NCI-H2107 (cell line): Measurements from ENCODE around the gene ST8SIA2.

Experiments
- DNase-seq: peaks from one replicate; lab custom pipeline; 2025; lab: John Stamatoyannopoulos, UW

ST8SIA2 gene, protein sequence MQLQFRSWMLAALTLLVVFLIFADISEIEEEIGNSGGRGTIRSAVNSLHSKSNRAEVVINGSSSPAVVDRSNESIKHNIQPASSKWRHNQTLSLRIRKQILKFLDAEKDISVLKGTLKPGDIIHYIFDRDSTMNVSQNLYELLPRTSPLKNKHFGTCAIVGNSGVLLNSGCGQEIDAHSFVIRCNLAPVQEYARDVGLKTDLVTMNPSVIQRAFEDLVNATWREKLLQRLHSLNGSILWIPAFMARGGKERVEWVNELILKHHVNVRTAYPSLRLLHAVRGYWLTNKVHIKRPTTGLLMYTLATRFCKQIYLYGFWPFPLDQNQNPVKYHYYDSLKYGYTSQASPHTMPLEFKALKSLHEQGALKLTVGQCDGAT

DNA sequence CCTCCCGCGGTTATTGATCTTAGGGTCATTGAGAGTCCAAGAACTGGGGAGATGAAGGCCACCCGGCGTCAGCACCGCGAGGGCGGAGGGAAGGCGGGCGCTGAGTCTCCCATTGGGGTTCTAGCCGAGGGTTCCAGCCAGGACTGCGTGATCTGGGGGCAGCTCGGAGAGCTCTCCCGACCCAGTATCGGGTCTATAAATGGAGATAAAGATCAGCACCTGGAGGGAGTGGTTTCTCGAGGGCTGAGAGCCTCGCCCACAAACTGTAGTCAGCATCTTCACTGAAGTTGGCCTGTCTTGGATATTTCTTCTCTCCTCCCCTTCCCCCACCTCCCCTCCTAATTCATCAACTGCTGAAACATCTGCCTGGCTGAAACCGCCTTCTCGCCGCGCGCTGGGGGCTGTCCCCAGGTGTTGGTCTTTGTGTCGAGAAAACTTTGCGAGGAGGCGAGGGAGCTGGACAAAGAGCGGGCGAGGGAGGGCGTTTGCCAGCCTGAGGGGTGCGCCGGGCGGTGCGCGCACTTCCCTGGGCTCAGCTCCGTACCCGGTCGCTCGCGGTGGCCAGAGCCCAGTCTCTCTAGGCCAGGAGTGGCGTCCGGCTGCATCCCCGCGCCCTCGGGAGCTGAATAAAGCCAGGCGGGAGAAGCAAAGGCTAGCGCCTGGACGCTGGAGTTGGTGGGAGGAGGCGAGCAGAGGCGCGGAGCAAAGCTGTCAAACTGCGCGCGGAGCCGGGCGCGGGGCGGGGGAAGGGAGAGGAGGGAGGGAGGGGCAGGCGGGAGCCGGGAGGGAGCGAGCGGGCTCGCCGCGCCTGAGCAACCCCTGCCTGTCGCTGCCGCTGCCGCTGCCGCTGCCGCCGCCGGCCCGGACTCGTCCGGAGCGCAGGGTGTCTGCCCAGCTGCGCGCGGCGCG, at the start of gene ST8SIA2:
TSS of gene ST8SIA2 (plus strand) at position 811 of the 909 bp plus-strand sequence. CDS start 184 bp downstream, outside the sequence.
- DNase-seq = no peak

DNA sequence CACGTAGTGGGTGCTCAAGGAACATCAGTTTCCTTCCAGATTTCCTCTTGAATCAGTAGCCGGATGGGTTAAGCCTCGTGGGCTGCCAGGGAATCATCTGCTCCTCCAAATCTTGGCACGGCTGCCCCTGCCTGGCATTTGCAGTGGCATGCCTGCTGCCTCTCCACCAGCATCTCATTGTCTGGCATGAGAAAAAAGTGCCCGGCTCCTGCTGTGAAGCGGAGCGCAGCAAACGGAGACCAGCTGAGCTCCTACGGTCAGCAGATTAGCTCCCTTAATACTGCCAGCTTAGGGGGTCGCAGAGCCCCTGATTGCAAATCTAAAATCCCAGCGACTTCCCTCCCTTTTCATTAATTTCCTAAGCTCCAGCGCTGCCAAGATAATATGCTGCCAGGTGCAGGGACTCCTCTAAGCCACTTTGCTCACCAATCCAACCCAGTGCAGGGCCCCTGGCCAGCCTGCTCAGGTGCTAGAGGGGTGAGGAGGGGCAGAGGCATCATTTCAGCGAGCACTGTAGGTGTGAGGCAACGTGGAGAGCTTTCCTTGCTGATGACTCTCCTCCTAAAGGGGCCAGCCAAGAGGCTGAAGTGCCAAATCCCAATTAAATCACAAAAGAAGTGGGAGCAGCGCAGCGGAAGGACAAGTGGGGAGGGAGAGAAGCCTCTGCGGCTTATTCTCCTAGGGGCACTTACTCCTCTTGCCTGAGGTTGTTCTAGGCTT, 49.6 kb upstream of the ST8SIA2 start:
- DNase-seq = peak; percentile 11

DNA sequence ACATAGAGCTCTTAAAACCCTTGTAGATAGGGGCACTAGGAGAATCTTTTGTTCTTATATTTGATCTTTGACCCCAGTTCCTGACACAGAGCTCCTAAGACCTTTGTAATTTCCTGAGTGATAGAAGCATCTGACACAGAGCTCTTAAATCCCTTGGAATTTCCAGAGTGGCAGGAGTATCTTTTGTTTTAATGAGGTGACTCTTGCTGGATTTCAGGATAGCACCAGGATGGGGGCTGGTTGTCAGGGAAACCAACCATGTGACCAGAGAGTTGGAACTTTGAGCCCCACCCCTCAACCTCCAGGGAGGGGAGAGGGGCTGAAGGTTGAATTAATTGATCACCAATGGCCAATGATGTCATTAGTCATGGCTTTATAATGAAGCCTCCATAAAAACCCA, 47.6 kb upstream of the ST8SIA2 start:
- DNase-seq = no peak

- no peak for DNase-seq
These were observed 38.4 kb upstream of the ST8SIA2 start for GRCh38 chr15:92355307-92355706.

DNA sequence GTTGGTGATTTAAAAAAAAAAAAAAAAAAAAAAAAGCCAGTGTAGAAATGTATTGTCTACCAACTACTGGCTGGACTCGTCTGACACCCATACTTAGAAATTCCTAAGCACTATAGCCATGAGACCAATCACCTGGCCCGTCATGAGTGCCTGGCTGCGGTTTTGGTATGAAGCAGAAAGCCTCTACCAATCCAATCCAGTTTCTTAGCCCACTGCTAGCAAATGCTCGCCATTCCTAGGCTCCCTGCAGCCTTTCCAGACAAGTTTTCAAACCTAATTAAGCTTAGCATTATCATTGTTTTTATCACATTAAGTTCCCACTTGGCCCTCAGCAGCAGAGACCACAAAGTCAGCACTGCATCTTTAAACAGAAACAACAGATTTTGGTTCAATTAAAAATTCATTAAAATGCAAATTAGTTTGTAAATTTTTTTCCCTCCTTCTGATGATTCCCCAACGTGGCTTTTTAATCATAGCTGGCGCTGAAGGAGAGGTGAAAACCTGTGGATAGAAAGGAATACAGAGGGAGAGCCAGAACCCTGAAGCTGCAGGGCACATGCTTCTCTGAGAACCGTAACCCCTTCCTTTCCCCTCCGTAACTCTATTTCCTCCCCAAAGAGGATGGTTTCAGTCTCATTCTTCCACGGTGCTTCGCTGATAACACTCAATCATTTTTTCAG, 32.2 kb upstream of the ST8SIA2 start:
- DNase-seq = no peak

GRCh38 chr15:92362001-92362350, 31.7 kb upstream of the ST8SIA2 start:
- DNase-seq = no peak

DNA sequence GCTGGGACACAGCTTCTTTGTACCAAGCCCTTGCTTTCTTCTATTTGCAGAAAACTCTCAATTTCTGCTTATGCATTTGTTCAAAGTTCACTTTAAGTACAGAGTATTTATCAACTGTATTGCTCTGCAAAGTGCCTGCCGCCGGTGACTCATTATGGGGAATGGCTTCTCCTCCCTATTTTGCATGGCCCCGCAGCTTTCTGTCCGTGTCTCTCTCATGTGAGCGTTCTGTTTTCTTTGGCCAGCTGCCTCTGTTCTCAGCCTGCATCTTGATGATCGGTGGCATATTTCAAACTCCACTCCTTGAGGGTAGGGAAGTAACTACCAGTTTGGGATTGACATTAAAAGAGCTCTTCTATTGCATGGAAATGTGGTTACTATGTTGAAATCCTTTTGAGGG, 28.6 kb upstream of the ST8SIA2 start:
- no peak for DNase-seq

DNA sequence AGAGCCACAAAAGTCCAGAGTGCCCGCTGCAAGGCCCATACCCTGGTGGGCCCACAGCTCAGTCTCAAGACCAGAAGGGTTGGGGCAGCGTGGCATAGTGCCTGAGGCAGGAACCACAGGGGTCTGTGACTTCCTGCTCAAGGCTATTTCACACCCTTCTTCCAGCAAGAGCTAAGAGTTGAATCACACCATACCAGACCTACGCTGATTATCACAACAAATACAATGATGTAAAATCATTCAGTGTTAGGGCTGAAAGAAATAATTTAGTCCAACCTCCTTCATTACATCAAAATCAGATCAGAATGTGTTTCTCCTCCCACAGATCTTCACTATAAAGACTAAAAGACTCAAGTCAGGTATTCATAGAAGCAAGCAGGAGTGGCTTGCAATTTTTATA, 27.8 kb upstream of the ST8SIA2 start:
- DNase-seq = no peak

GRCh38 chr15:92366381-92366780, 27.3 kb upstream of the ST8SIA2 start:
- DNase-seq = no peak

DNA sequence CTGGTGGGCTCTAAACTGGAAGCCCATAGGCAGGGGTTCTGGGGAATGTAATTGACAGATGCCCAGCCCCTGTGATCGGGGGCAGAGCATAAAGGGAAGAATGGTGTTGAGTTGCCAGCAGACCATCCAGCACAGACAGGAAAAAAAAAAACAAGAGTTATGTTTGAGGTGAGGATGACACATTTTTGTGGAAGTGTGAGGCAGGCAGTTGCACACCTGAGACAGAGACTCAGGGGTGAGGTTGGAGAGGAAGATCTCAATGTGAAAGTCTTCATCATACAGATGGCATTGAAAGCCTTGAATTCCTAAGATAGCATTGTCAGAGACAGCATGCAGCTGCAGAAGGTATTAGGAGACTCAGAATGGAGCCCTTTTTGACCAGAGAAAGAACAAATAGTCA, 18.6 kb upstream of the ST8SIA2 start:
- DNase-seq = no peak

- no peak for DNase-seq
These were observed 17.6 kb upstream of the ST8SIA2 start for GRCh38 chr15:92376109-92376508.

DNA sequence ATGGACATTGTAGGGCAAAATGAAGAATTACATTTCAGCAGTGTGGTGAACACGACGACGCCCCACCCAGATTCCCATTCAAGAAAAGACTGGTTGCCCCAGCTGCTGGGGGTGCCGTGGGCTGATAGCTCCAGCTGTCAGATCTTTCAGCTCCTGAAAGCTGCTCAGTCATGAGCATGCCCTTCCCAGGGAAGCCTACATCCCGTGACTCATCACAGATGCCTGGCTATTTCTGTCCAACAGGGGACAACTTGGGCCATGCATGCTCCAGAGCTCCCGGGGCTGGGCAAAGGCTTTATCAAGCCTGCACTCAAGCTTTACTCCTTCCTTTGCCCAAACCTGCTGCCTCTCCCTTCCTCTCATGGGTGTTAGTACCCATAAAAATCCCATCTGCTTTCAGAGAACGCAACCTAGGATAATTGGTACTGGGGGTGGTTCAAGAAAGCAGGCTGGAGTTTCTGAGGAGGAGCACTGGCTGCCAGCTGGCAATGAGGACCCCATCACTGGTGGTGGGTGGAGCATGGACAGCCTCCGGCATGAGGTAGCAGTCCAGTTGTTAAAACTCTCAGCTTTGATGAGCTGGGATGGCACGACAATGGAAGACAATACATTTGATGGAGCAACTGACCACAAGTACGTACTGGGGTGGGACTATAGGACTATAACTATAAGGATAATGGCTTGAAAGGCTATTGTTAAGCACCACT, 16.4 kb upstream of the ST8SIA2 start:
- no peak for DNase-seq

DNA sequence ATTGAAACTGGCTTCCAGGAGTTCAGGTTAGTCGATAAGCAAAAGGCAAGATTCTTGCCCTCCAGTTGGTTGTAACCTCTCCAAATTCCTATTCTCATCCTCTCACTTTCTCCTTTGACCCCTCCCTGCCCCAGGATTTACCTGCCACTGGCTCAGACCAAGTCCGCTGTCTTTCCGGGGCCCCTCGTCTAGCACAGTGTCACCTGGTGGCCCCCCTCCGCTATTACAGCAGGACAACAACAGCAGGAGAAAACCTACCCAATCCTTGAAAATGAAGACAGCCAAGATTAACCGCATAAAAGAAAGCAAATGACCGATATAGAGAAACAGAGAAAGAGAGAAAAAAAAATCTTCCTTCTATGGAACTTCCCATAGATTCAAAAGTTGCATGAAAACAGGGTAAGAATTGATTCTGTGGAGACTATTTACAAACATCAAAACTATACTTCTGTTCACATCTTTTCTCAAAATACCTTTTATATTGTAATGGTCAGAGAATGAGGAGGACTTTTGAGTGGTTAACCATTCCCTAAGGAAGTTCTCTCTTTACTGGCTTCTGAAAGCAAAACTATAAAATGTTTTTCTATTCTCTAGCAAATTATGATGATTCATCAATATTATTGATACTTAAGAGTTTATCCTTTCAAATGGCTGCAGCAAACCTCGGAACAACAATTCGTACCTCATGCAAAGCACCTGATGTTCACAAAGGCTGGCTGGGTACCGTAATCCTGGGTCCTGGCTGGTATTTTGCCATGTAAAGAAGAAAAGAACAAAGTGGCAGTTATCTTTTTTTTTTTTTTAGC, 10.0 kb upstream of the ST8SIA2 start:
- no peak for DNase-seq

DNA sequence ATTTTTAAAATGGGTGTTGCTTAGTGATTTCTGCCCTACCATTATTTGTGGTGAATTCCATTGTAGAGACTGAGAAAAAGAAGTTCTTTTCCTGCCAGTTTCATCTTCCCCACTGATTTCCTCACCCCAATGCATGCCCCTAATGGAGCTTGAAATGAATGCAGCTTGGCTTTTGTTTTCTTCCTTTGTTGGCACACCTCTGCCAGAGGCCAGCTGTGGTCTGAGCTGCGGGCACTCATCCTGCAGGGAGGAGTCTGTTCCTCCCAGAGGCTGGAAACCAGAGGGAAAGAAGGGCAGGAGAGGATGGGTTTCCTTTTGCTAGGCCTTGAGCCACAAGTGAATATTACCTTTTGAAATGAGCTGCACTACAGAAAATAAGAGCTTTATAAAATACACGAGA, 9.3 kb upstream of the ST8SIA2 start:
- no peak for DNase-seq

- no peak for DNase-seq
These were observed 8.6 kb upstream of the ST8SIA2 start for GRCh38 chr15:92385096-92385495.

DNA sequence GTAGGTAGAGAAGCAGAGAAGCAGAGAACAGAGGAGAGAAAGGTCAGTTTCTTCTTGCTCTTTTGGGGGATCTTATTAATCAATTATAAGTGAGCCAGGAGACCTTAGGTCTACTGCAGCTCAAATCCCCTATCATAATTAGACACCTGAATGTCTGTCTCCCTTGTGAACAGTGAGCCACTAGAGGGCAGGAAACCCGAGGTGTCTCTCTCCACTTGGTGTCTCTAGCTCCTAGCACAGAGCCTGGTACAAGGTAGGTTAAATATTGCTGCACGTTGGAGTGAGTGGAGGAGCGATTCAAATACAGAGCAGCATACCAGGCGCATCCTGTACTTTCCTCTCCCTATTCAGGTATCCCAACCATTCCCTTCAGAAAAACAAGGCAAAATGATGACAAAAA, 2.0 kb upstream of the ST8SIA2 start:
- DNase-seq = no peak

- no peak for DNase-seq
These were observed 1.2 kb upstream of the ST8SIA2 start for GRCh38 chr15:92392462-92392861.

DNA sequence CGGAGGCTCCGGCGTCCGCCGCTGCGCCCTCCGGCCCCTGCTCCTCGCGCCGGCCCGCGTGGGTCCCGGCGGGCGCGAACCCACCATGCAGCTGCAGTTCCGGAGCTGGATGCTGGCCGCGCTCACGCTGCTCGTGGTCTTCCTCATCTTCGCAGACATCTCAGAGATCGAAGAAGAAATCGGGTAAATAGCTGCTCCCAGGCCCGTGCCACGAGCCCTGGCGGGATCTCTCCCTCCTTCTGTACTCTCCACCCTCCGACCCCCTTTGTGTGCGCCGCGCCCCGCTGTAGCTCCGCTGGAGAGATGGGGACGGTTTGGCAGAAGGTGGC, 263 bp downstream of the ST8SIA2 start:
- DNase-seq = no peak

GRCh38 chr15:92394309-92395097, 822 bp downstream of the ST8SIA2 start:
- DNase-seq = no peak

GRCh38 chr15:92395098-92395635, 1.5 kb downstream of the ST8SIA2 start:
- no peak for DNase-seq
